Measurements from ENCODE around the gene CDC42SE2. TPM values are rescaled to one million over a fixed set of nuclear protein-coding genes. Genes with fewer than 3 reads are reported as not detected.
"Not testable (repeated sequence)": the region's sequence is repeated elsewhere in the genome, so short reads cannot be mapped to it uniquely, and the experiment has no call there.

Gene CDC42SE2
- polyA plus RNA-seq, 3 donors, result 34.4 to 135 (median 92.6) TPM

DNA sequence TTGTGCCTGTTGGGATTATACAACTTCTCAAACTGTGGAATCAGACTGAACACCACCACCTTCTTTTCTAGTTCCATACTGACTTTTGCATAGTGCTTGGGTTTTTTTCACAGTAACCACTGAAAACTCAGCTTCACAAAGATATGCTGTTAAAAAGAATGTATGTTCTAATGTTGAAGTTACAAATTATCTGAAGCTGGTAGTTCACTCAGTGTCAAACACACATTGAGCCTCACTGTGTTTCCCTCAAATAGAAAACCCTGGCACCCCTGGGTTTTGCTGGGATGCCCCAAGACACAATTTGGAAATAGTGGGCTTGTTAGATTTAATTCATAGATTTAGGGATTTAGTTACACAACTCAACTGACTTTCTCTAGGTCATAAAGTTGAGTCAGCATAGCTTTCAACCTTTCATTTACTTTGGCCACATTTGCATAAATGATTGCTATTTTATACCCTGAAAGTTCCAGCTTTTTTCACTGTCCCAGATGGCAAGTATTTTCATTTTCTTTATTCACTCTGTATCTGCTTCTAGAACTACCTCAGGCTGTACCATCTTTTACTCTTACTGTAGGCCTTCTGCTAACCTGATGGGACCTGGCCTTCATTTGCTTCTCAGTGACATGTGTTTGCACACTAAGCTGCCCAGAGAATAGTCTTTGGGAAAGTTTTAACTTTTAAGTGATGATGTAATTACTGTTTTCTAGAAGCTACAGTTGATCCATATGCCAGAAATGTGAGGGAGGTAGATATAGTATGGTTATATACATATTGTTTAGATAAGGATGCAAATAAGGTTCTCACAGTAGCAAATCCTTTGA, 115.1 kb downstream of the CDC42SE2 start:
- H3K4me2 ChIP-seq (replicated peaks; ENCODE audit: extremely low read depth, low read length, poor library complexity, severe bottlenecking), result peak overlapping the region; percentile 50

DNA sequence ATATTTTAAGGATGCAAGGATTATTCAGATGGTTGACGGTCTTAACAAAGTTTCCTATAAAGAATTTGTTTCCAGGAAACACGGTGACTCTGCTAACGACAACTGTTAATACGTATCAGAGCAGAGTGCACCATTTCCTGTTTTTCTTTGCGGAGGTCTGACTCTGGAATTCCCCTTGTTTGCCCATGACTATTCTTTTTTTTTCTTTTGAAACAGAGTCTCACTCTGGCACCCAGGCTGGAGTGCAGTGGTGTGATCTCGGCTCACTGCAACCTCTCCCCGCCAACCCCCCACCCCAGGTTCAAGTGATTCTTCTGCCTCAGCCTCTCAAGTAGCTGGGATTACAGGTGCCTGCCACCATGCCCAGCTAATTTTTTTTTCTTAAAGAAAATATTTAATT, 115.9 kb downstream of the CDC42SE2 start:
- Histone ChIP-seq H3K4me1 (ENCODE audit: control insufficient read depth in 1 of 2, insufficient read depth in 2 of 2, low read length in 2 of 2) (peaks cover 45 to 50% of the 10 kb centered on the region in 2 donors), H3K79me2 (ENCODE audit: insufficient read depth, low read length) (peaks cover 98% of the 10 kb centered on the region), H3K27me3 (ENCODE audit: control insufficient read depth in 2 of 2, insufficient read depth in 2 of 2, low read length in 2 of 2) (no peaks in the 10 kb centered on the region), H3K4me2 (replicated peaks; ENCODE audit: extremely low read depth, low read length, poor library complexity, severe bottlenecking) (peak overlapping the region; percentile 50), H3K9me3 (replicated peaks in 1 of 2; ENCODE audit: control insufficient read depth in 1 of 2, insufficient read depth in 1 of 2, low read length in 2 of 2) (no peaks in the 10 kb centered on the region), H3K36me3 (replicated peaks in 1 of 2; ENCODE audit: control insufficient read depth in 1 of 2, insufficient read depth in 2 of 2, low read length in 2 of 2) (peaks cover 0 to 5% of the 10 kb centered on the region in 2 donors), H3K4me3 (replicated peaks in 1 of 3; ENCODE audit: low read depth in 2 of 3, low read length in 3 of 3) (peak overlapping the region in 1 of 3 experiments; percentile 45), H2AFZ (ENCODE audit: insufficient read depth, low read depth, low read length, poor library complexity, severe bottlenecking) (no peak overlapping the region), H3K9ac (ENCODE audit: insufficient read depth, low read length, poor library complexity, severe bottlenecking) (peak overlapping the region; percentile 63), H4K20me1 (ENCODE audit: insufficient read depth, low read length) (peaks cover 6% of the 10 kb centered on the region), H3K27ac (ENCODE audit: low read depth in 1 of 2, low read length in 2 of 2) (peak overlapping the region; percentile 83 to 93)
- H3K9me3 Mint-ChIP-seq, result peaks cover 0 to 2% (median 0%) of the 10 kb centered on the region in 7 donors
- intact Hi-C loops (cut with micrococcal nuclease), result loop anchor here (5.0 to 10.0 kb wide), 4 partner anchors 102 to 217 kb away; partner anchors contain the start of gene CDC42SE2 (in 1 of the 2)
- H3K27me3 Mint-ChIP-seq (ENCODE audit: low read depth in 3 of 3), result no peaks in the 10 kb centered on the region
- H3K36me3 Mint-ChIP-seq, result peaks cover 8 to 17% of the 10 kb centered on the region in 2 donors
- peak overlapping the region; percentile 95 to 99 (median 97) for H3K27ac Mint-ChIP-seq
- WGBS (ENCODE audit: insufficient coverage), result 0% methylated on average over 5 of the region's 7 CpGs
- peak; percentile 85 to 94 (median 92) for DNase-seq
- H3K4me1 Mint-ChIP-seq, result peaks cover 62% of the 10 kb centered on the region
- TF ChIP-seq, protein P1, sequence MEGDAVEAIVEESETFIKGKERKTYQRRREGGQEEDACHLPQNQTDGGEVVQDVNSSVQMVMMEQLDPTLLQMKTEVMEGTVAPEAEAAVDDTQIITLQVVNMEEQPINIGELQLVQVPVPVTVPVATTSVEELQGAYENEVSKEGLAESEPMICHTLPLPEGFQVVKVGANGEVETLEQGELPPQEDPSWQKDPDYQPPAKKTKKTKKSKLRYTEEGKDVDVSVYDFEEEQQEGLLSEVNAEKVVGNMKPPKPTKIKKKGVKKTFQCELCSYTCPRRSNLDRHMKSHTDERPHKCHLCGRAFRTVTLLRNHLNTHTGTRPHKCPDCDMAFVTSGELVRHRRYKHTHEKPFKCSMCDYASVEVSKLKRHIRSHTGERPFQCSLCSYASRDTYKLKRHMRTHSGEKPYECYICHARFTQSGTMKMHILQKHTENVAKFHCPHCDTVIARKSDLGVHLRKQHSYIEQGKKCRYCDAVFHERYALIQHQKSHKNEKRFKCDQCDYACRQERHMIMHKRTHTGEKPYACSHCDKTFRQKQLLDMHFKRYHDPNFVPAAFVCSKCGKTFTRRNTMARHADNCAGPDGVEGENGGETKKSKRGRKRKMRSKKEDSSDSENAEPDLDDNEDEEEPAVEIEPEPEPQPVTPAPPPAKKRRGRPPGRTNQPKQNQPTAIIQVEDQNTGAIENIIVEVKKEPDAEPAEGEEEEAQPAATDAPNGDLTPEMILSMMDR (IDR thresholded peaks at IDR 0.05), result no peak
- H3K4me3 Mint-ChIP-seq, result peak overlapping the region; percentile 58 to 74

More for the DNA sequence above, 115.1 kb downstream of the CDC42SE2 start:
- peak overlapping the region; percentile 95 to 99 (median 97) for H3K27ac Mint-ChIP-seq
- H3K27ac ChIP-seq (ENCODE audit: low read depth in 1 of 2, low read length in 2 of 2), result peak overlapping the region; percentile 83 to 93
- peak overlapping the region; percentile 63 for H3K9ac ChIP-seq (ENCODE audit: insufficient read depth, low read length, poor library complexity, severe bottlenecking)
- H3K79me2 ChIP-seq (ENCODE audit: insufficient read depth, low read length), result peaks cover 98% of the 10 kb centered on the region
- no peaks in the 10 kb centered on the region for H4K20me1 ChIP-seq (ENCODE audit: insufficient read depth, low read length)
- H3K4me3 ChIP-seq (replicated peaks in 1 of 3; ENCODE audit: low read depth in 2 of 3, low read length in 3 of 3), result peak overlapping the region in 1 of 3 experiments; percentile 45
- H3K4me1 Mint-ChIP-seq, result peaks cover 62% of the 10 kb centered on the region
- no peak overlapping the region for H3K4me3 Mint-ChIP-seq
- TF ChIP-seq, protein P1 (IDR thresholded peaks at IDR 0.05), result no peak
- H3K36me3 Mint-ChIP-seq, result peaks cover 8 to 19% of the 10 kb centered on the region in 2 donors
- peak; percentile 27 to 63 (median 34) for DNase-seq
- peaks cover 0 to 2% (median 0%) of the 10 kb centered on the region in 7 donors for H3K9me3 Mint-ChIP-seq
- H2AFZ ChIP-seq (ENCODE audit: insufficient read depth, low read depth, low read length, poor library complexity, severe bottlenecking), result no peak overlapping the region
- H3K4me1 ChIP-seq (ENCODE audit: control insufficient read depth in 1 of 2, insufficient read depth in 2 of 2, low read length in 2 of 2), result peaks cover 45 to 50% of the 10 kb centered on the region in 2 donors
- no peaks in the 10 kb centered on the region for H3K9me3 ChIP-seq (replicated peaks in 1 of 2; ENCODE audit: control insufficient read depth in 1 of 2, insufficient read depth in 1 of 2, low read length in 2 of 2)
- H3K27me3 Mint-ChIP-seq (ENCODE audit: low read depth in 3 of 3), result no peaks in the 10 kb centered on the region
- no peaks in the 10 kb centered on the region for H3K36me3 ChIP-seq (replicated peaks in 1 of 2; ENCODE audit: control insufficient read depth in 1 of 2, insufficient read depth in 2 of 2, low read length in 2 of 2)
- no peaks in the 10 kb centered on the region for H3K27me3 ChIP-seq (ENCODE audit: control insufficient read depth in 2 of 2, insufficient read depth in 2 of 2, low read length in 2 of 2)
- intact Hi-C loops (cut with micrococcal nuclease), result no loop called here

DNA sequence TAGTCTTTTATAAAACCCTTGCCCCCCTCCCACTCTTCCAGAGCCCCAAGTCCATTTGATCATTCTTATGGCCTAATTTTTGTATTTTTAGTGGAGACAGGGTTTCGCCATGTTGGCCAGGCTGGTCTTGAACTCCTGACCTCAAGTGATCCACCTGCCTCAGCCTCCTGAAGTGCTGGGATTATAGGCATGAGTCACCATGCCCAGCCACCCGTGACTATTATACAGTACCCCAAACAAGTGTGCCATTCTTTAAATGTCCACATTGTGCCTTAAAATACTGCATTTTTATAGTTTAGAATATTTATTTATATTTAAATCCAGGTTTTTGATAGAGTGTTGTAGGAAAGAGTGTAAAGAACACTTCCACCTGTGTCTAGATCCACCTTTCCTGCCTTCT, 116.4 kb downstream of the CDC42SE2 start:
- peak overlapping the region; percentile 50 for H3K4me2 ChIP-seq (replicated peaks; ENCODE audit: extremely low read depth, low read length, poor library complexity, severe bottlenecking)
- peaks cover 10 to 18% of the 10 kb centered on the region in 2 donors for H3K36me3 Mint-ChIP-seq

More for the DNA sequence above, 116.4 kb downstream of the CDC42SE2 start:
- not testable (repeated sequence) for H2AFZ ChIP-seq (ENCODE audit: insufficient read depth, low read depth, low read length, poor library complexity, severe bottlenecking); H3K27me3 ChIP-seq (ENCODE audit: control insufficient read depth in 2 of 2, insufficient read depth in 2 of 2, low read length in 2 of 2); H3K9me3 ChIP-seq (replicated peaks in 1 of 2; ENCODE audit: control insufficient read depth in 1 of 2, insufficient read depth in 1 of 2, low read length in 2 of 2); H3K27me3 Mint-ChIP-seq (ENCODE audit: low read depth in 3 of 3); H4K20me1 ChIP-seq (ENCODE audit: insufficient read depth, low read length); H3K9me3 Mint-ChIP-seq
- peaks cover 57% of the 10 kb centered on the region for H3K4me1 Mint-ChIP-seq
- peak; percentile 34 to 53 (median 39) for DNase-seq
- Histone ChIP-seq H3K27ac (ENCODE audit: low read depth in 1 of 2, low read length in 2 of 2) (peak overlapping the region; percentile 83 to 93), H3K4me1 (ENCODE audit: control insufficient read depth in 1 of 2, insufficient read depth in 2 of 2, low read length in 2 of 2) (peaks cover 45 to 50% of the 10 kb centered on the region in 2 donors), H3K36me3 (replicated peaks in 1 of 2; ENCODE audit: control insufficient read depth in 1 of 2, insufficient read depth in 2 of 2, low read length in 2 of 2) (peaks cover under 1 to 11% of the 10 kb centered on the region in 2 donors), H3K9ac (ENCODE audit: insufficient read depth, low read length, poor library complexity, severe bottlenecking) (peak overlapping the region; percentile 63), H3K4me3 (replicated peaks in 1 of 3; ENCODE audit: low read depth in 2 of 3, low read length in 3 of 3) (peak overlapping the region in 1 of 3 experiments; percentile 45), H3K79me2 (ENCODE audit: insufficient read depth, low read length) (peaks cover 98% of the 10 kb centered on the region)
- peak overlapping the region; percentile 37 to 67 for H3K4me3 Mint-ChIP-seq
- no CpG with 5 or more reads among the region's 2 CpGs for WGBS (ENCODE audit: insufficient coverage)
- H3K27ac Mint-ChIP-seq, result peak overlapping the region; percentile 95 to 99 (median 97)
- intact Hi-C loops (cut with micrococcal nuclease), result loop anchor here (5.0 to 10.0 kb wide), 4 partner anchors 103 to 218 kb away; partner anchors contain the start of gene CDC42SE2 (in 1 of the 2)
